IMR-90 (cell line): Measurements from ENCODE around the gene CLTA. TPM values are rescaled to one million over a fixed set of nuclear protein-coding genes. Genes with fewer than 3 reads are reported as not detected.
A peak's percentile ranks its signal among the peaks of the same experiment; 100 is the strongest.

Source experiments
- ATAC-seq: fragments of 200-7000 bp; cut with Tn5 transposase; 2 replicates; pipeline ENCODE4 v1.9.1; 2020; ENCODE audit warnings: low read depth, mild to moderate bottlenecking, moderate library complexity
- BruUV-seq: library from RNA; stranded (reverse); fragments of 400-500 nt; replicated peaks from 2 replicates; lab custom pipeline; 2021; lab: Mats Ljungman, UMichigan
- CTCF ChIA-PET: fragments of 300-600 bp; formaldehyde crosslinking; extraction: SDS; loops from one replicate; lab custom pipeline; 2021; ENCODE audit warnings: antibody characterized with exemption; lab: Yijun Ruan, JAX
- POLR2A ChIA-PET: fragments of 300-600 bp; sonication (Branson Sonifier 250); formaldehyde crosslinking; loops from one replicate; lab custom pipeline; 2022; ENCODE audit warnings: antibody characterized with exemption; ENCODE audit not compliant: unreplicated experiment; lab: Charles Lee
- DNase-seq: peaks from one replicate; pipeline ENCODE4 v3.0.0; 2013
- H2AFZ ChIP-seq: replicated peaks from 2 replicates; pipeline ENCODE3; 2013; ENCODE audit warnings: low read length, mild to moderate bottlenecking; ENCODE audit not compliant: poor library complexity
- H2AK5ac ChIP-seq: 2 replicates; pipeline ENCODE4 v1.6.1; 2013; ENCODE audit warnings: low read depth, low read length, inconsistent platforms
- H2AK9ac ChIP-seq: replicated peaks from 2 replicates; pipeline ENCODE3; 2013; ENCODE audit warnings: mild to moderate bottlenecking, low read depth, low read length, moderate library complexity; ENCODE audit not compliant: poor library complexity
- H2BK120ac ChIP-seq: 2 replicates; pipeline ENCODE4 v1.6.1; 2013; ENCODE audit warnings: low read depth, low read length, inconsistent platforms
- H2BK15ac ChIP-seq: 3 replicates; pipeline ENCODE4 v1.6.1; 2013; ENCODE audit warnings: low read depth, low read length, inconsistent platforms
- H2BK20ac ChIP-seq: 2 replicates; pipeline ENCODE4 v1.6.1; 2013; ENCODE audit warnings: low read depth, mild to moderate bottlenecking, inconsistent platforms, low read length, moderate library complexity
- H2BK5ac ChIP-seq: 2 replicates; pipeline ENCODE4 v1.6.1; 2013; ENCODE audit warnings: mild to moderate bottlenecking, low read depth, low read length, inconsistent platforms; ENCODE audit not compliant: poor library complexity, severe bottlenecking
- H3K14ac ChIP-seq: replicated peaks from 2 replicates; pipeline ENCODE4 v1.6.1; 2013; ENCODE audit warnings: low read depth, low read length, inconsistent platforms
- H3K18ac ChIP-seq: 2 replicates; pipeline ENCODE4 v1.6.1; 2013; ENCODE audit warnings: low read depth, low read length, control low read depth
- H3K23ac ChIP-seq: 2 replicates; pipeline ENCODE4 v1.6.1; 2013; ENCODE audit warnings: low read depth, low read length, inconsistent platforms
- H3K27ac ChIP-seq: 2 replicates; pipeline ENCODE4 v1.5.1; 2013; ENCODE audit warnings: mild to moderate bottlenecking, control low read depth, low read length; ENCODE audit not compliant: insufficient read depth
- H3K27me3 ChIP-seq: 2 replicates; pipeline ENCODE4 v1.6.1; 2013; ENCODE audit warnings: low read length; ENCODE audit not compliant: control insufficient read depth, insufficient read depth
- H3K36me3 ChIP-seq: 2 replicates; pipeline ENCODE4 v1.6.1; 2013; ENCODE audit warnings: low read length, mixed read lengths; ENCODE audit not compliant: control insufficient read depth, insufficient read depth
- H3K4ac ChIP-seq: 2 replicates; pipeline ENCODE4 v1.6.1; 2013; ENCODE audit warnings: low read depth, low read length, inconsistent platforms
- H3K4me1 ChIP-seq: 2 replicates; pipeline ENCODE4 v1.6.1; 2013; ENCODE audit warnings: low read length, mixed read lengths; ENCODE audit not compliant: control insufficient read depth, insufficient read depth
- H3K4me2 ChIP-seq: 2 replicates; pipeline ENCODE4 v1.6.1; 2013; ENCODE audit warnings: low read depth, mild to moderate bottlenecking, control low read depth, low read length, moderate library complexity
- H3K4me3 ChIP-seq: 2 replicates; pipeline ENCODE4 v1.5.1; 2013; ENCODE audit warnings: low read depth, mild to moderate bottlenecking, control low read depth, low read length, moderate library complexity; ENCODE audit not compliant: insufficient read depth
- H3K56ac ChIP-seq: 2 replicates; pipeline ENCODE4 v1.6.1; 2013; ENCODE audit warnings: low read length, inconsistent platforms; ENCODE audit not compliant: insufficient read depth; ENCODE audit errors: extremely low read depth
- H3K79me1 ChIP-seq, 2 experiments: 2 replicates each; pipeline ENCODE4 v1.6.1; 2013; ENCODE audit warnings: low read length in 2 of 2, inconsistent platforms in 1 of 2, low read depth in 1 of 2
- H3K9ac ChIP-seq: 2 replicates; pipeline ENCODE4 v1.6.1; 2013; ENCODE audit warnings: low read depth, low read length, control low read depth
- H3K9me1 ChIP-seq: 2 replicates; pipeline ENCODE4 v1.6.1; 2013; ENCODE audit warnings: low read length, inconsistent platforms; ENCODE audit not compliant: insufficient read depth
- H3K9me3 ChIP-seq: 2 replicates; pipeline ENCODE4 v1.6.1; 2013; ENCODE audit warnings: low read length; ENCODE audit not compliant: control insufficient read depth, insufficient read depth
- H4K20me1 ChIP-seq: 2 replicates; pipeline ENCODE4 v1.6.1; 2013; ENCODE audit warnings: low read length, inconsistent platforms; ENCODE audit not compliant: insufficient read depth
- H4K5ac ChIP-seq: 2 replicates; pipeline ENCODE4 v1.6.1; 2013; ENCODE audit warnings: mild to moderate bottlenecking, low read depth, low read length, control low read depth
- H4K8ac ChIP-seq, 2 experiments: 2 replicates each; pipeline ENCODE4 v1.6.1; 2013; ENCODE audit warnings: low read depth in 2 of 2, low read length in 2 of 2, control low read depth in 1 of 2, inconsistent platforms in 1 of 2
- H4K91ac ChIP-seq: 2 replicates; pipeline ENCODE4 v1.6.1; 2013; ENCODE audit warnings: low read depth, low read length, inconsistent platforms; ENCODE audit not compliant: insufficient read depth
- BHLHE40 ChIP-seq: fragments of 150-350 bp; IDR thresholded peaks from 2 replicates; pipeline ENCODE4 v1.6.1; 2016; ENCODE audit warnings: mild to moderate bottlenecking, low read depth, low read length
- CEBPB ChIP-seq: IDR thresholded peaks from 2 replicates; pipeline ENCODE4 v1.6.1; 2012; ENCODE audit warnings: low read depth, low read length, improper control_type of control experiment
- CHD1 ChIP-seq: IDR thresholded peaks from 2 replicates; pipeline ENCODE4 v1.6.1; 2012; ENCODE audit warnings: low read depth, low read length, improper control_type of control experiment
- CTCF ChIP-seq: conservative IDR thresholded peaks from 2 replicates; pipeline ENCODE4 v1.5.1; 2012; ENCODE audit warnings: mild to moderate bottlenecking, low read depth, low read length, improper control_type of control experiment
- FOS ChIP-seq: fragments of 150-350 bp; IDR thresholded peaks from 2 replicates; pipeline ENCODE4 v1.6.1; 2016; ENCODE audit warnings: low read depth, low read length
- NFE2L2 ChIP-seq: fragments of 150-350 bp; IDR thresholded peaks from 2 replicates; pipeline ENCODE4 v1.6.1; 2016; ENCODE audit warnings: low read depth, mild to moderate bottlenecking, low read length
- POLR2A ChIP-seq: IDR thresholded peaks from 2 replicates; pipeline ENCODE4 v1.6.1; 2012; ENCODE audit warnings: mild to moderate bottlenecking, low read depth, low read length
- RAD21 ChIP-seq: IDR thresholded peaks from 2 replicates; pipeline ENCODE4 v1.6.1; 2012; ENCODE audit warnings: low read length, improper control_type of control experiment
- RCOR1 ChIP-seq: IDR thresholded peaks from 2 replicates; pipeline ENCODE4 v1.6.1; 2012; ENCODE audit warnings: mild to moderate bottlenecking, low read length, improper control_type of control experiment; ENCODE audit not compliant: insufficient replicate concordance
- RFX5 ChIP-seq: IDR thresholded peaks from 2 replicates; pipeline ENCODE4 v1.8.0; 2012; ENCODE audit warnings: low read depth, mild to moderate bottlenecking, low read length, moderate library complexity
- SMC3 ChIP-seq: fragments of 150-350 bp; IDR thresholded peaks from 2 replicates; pipeline ENCODE4 v1.6.1; 2016; ENCODE audit warnings: low read depth, mild to moderate bottlenecking, antibody characterized with exemption, low read length, moderate library complexity
- WGBS, 2 experiments: methylation state at CpG; one replicate each; pipeline versions ENCODE4 v1.1.5 to v1.1.7; 2013; ENCODE audit warnings: missing lambda C conversion rate in 2 of 2; ENCODE audit not compliant: insufficient read length in 1 of 2; ENCODE audit errors: extremely low coverage in 2 of 2; 5-methylcytosine and 5-hydroxymethylcytosine counted together
- dilution Hi-C: fragments of 300-500 bp; cut with HindIII; formaldehyde crosslinking; loops from one replicate; pipeline ENCODE4 v1.14.3; 2018; ENCODE audit warnings: low sequenced_read_pairs; ENCODE audit not compliant: unreplicated experiment
- in situ Hi-C: fragments of 300-500 bp; cut with MboI; formaldehyde crosslinking; loops from 3 replicates; pipeline ENCODE4 v1.14.3; 2019; ENCODE audit warnings: low sequenced_read_pairs, inconsistent platforms, mixed read lengths
- intact Hi-C: fragments of 100-400 bp; cut with micrococcal nuclease; formaldehyde crosslinking; loops from 2 replicates; pipeline ENCODE4 v1.10.0; 2022
- polyA plus RNA-seq, 3 experiments: library from polyadenylated mRNA; depleted of rRNA; stranded (reverse); fragments of >200 nt; gene quantifications; 2 replicates each; pipeline ENCODE4 v1.2.3, GENCODE V29; 2012; ENCODE audit warnings: low replicate concordance in 1 of 3
- total RNA-seq: library from RNA; depleted of rRNA; stranded (reverse); fragments of >200 nt; gene quantifications from 2 replicates; pipeline ENCODE4 v1.2.3, GENCODE V29; 2012
- TF ChIP-seq, protein P1 (sequence below): fragments of 150-350 bp; IDR thresholded peaks from 2 replicates; pipeline ENCODE4 v1.6.1; 2016; ENCODE audit warnings: low read depth, mild to moderate bottlenecking, low read length, moderate library complexity, borderline replicate concordance
- TF ChIP-seq, protein P2 (sequence below): fragments of 150-350 bp; IDR thresholded peaks from 2 replicates; pipeline ENCODE4 v1.6.1; 2017; ENCODE audit warnings: mild to moderate bottlenecking, antibody characterized with exemption, low read length, low read depth

Gene CLTA
- total and polyA plus RNA-seq, 2 of the 4 experiments (the other 2 are of a cell fraction): 133 to 246 TPM

DNA sequence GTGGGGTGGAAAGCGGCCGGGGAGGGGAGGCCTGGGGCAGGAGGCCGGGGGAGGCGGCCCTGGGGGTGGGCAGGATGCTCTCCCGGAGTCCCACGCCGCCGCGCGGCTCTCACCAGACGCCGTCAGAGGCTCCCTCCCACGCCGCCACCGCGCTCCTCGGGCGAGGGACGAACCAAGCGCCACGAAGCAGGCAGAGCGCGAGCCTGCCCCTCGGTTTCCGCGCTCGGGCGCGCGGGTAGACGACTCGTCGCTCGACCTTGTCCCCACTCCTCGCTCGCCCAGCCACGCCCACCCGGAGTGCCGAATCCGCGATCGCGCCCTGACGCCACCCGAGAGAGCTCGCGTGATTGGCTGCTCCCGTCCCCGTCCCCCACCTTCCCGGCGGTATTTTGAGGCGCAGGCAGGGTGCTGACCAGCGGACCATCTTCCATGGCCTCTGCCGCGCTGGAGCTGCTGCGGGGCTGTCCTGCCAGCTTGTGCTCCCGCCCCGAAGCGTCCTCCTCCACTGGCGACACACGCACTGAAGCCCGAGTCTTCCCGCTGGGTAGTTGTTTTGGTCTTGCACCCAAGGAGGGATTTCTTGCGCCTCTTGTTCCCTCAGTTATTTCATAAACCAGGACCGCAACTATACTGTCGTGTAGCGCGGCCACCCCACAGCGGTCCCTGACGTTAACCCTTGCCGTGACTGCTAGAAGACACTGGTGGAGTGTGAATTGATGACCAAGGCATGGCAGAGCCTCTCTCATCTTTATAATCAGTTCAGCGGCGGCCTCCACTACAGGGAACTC is 67.7 kb downstream of the CLTA start, which contains the start of gene GNE:
Gene GNE (minus strand): TSS at position 241 of the 788 bp plus-strand sequence. CDS start 9,093 bp downstream, outside the sequence.
- Histone ChIP-seq H2AK5ac (peak within 1 kb of the TSS; percentile 70), H3K4me3 (peak within 1 kb of the TSS; percentile 77), H3K9me3 (no peaks in the 10 kb centered on the region), H2BK20ac (no peak within 1 kb of the TSS), H3K4ac (peak within 1 kb of the TSS; percentile 69), H3K27ac (peak within 1 kb of the TSS; percentile 79), H4K91ac (peak within 1 kb of the TSS; percentile 86), H4K8ac (peak within 1 kb of the TSS; percentile 89 to 95), H4K20me1 (peaks cover 9% of the 10 kb centered on the region), H3K9ac (peak within 1 kb of the TSS; percentile 75), H2BK15ac (0 out of 3 replicates have a peak within 1 kb of the TSS, but pooled peaks have one; percentile 19), H3K4me1 (0 out of 2 replicates have a peak, but pooled peaks cover 2% of the 10 kb centered on the region), H3K18ac (peak within 1 kb of the TSS; percentile 58; the same call in 1 of the 2 replicates), H3K27me3 (no peaks in the 10 kb centered on the region), H3K4me2 (peak within 1 kb of the TSS; percentile 91), H2BK120ac (peak within 1 kb of the TSS; percentile 62; the same call in 1 of the 2 replicates), H2BK5ac (peak within 1 kb of the TSS; percentile 56), H3K9me1 (no peaks in the 10 kb centered on the region), H2AK9ac (peak within 1 kb of the TSS; percentile 94), H3K36me3 (no peaks in the 10 kb centered on the region), H3K23ac (peak within 1 kb of the TSS; percentile 85), H3K14ac (peak within 1 kb of the TSS; percentile 92), H3K79me1 (peaks cover 5 to 42% of the 10 kb centered on the region in 2 experiments), H2AFZ (peak within 1 kb of the TSS; percentile 99), H4K5ac (peak within 1 kb of the TSS; percentile 66), H3K56ac (peak within 1 kb of the TSS; percentile 67)
- peak; percentile 97 for ATAC-seq
- in situ Hi-C loops (no loop called here), intact Hi-C loops (loop anchor here (1.0 kb wide), 1 partner anchor 19 kb away; no protein-coding TSS in a partner anchor), dilution Hi-C loops (no loop called here)
- no TSS peak for BruUV-seq
- ChIA-PET CTCF (interaction anchor here (0.6 kb wide), 1 partner anchor 55 kb away, joined by 3 read pairs; no protein-coding TSS in a partner anchor), POLR2A (interaction anchor here (0.5 kb wide), 1 partner anchor 10 kb away, joined by 4 read pairs; no protein-coding TSS in a partner anchor)
- 0% methylated on average over 19 of the region's 73 CpGs; no CpG with 5 or more reads in 1 of the 2 experiments for WGBS, 2 experiments
- DNase-seq: peak; percentile 94
- 0 out of 2 replicates have a peak, but pooled peaks have one; percentile 28 for TF ChIP-seq BHLHE40
- TF ChIP-seq, protein P1, sequence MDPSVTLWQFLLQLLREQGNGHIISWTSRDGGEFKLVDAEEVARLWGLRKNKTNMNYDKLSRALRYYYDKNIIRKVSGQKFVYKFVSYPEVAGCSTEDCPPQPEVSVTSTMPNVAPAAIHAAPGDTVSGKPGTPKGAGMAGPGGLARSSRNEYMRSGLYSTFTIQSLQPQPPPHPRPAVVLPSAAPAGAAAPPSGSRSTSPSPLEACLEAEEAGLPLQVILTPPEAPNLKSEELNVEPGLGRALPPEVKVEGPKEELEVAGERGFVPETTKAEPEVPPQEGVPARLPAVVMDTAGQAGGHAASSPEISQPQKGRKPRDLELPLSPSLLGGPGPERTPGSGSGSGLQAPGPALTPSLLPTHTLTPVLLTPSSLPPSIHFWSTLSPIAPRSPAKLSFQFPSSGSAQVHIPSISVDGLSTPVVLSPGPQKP: no peak
- TF ChIP-seq RCOR1: no peak
- no peak for TF ChIP-seq RAD21
- TF ChIP-seq RFX5: no peak
- no peak for TF ChIP-seq CEBPB
- TF ChIP-seq POLR2A: peak; percentile 87
- TF ChIP-seq, protein P2, sequence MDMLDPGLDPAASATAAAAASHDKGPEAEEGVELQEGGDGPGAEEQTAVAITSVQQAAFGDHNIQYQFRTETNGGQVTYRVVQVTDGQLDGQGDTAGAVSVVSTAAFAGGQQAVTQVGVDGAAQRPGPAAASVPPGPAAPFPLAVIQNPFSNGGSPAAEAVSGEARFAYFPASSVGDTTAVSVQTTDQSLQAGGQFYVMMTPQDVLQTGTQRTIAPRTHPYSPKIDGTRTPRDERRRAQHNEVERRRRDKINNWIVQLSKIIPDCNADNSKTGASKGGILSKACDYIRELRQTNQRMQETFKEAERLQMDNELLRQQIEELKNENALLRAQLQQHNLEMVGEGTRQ: peak; percentile 24; the same call in 1 of the 2 replicates
- no peak for TF ChIP-seq SMC3
- TF ChIP-seq CHD1: no peak
- no peak for TF ChIP-seq NFE2L2
- TF ChIP-seq FOS: peak; percentile 6; the same call in 1 of the 2 replicates
- no peak for TF ChIP-seq CTCF
